GM13977 (cell line): ENCODE measurements around the gene PODXL.

Source experiments
- DNase-seq: peaks from one replicate; pipeline ENCODE4 v3.0.0; 2012; ENCODE audit warnings: low spot score
- in situ Hi-C: fragments of 300-500 bp; cut with MboI; formaldehyde crosslinking; loops from one replicate; pipeline ENCODE4 v1.12.0; 2022; ENCODE audit warnings: low sequenced_read_pairs, low pct_unique_long_range_greater_than_20kb, mixed read lengths, inconsistent platforms; ENCODE audit not compliant: unreplicated experiment
- TF ChIP-seq, protein P1 (sequence below): IDR thresholded peaks from 2 replicates; pipeline ENCODE4 v1.5.1; 2012; ENCODE audit warnings: mild to moderate bottlenecking, control low read depth; ENCODE audit not compliant: insufficient read depth; ENCODE audit errors: extremely low read depth, missing control alignments

Gene PODXL

DNA sequence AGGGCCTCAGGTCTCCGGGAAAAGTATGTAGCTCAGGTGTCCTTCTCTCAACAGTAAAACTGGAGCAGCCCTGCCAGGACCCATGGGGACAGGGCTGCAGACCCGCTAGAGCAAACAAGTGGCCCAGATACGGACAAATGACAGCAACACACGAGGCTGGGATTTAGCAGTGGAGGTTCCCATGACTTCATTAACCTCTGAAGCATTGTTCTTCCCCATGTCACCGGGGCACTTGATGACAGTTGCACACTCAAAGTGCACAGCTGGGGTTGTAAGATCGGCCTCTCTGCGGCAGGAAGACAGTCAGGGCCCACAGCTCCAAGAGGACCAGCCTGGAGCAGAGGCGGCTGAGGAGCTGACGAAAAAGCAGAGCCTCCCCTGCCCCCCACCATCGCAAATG lies 12.5 kb upstream of the PODXL start:
- DNase-seq, result no peak
- in situ Hi-C loops, result no loop called here

DNA sequence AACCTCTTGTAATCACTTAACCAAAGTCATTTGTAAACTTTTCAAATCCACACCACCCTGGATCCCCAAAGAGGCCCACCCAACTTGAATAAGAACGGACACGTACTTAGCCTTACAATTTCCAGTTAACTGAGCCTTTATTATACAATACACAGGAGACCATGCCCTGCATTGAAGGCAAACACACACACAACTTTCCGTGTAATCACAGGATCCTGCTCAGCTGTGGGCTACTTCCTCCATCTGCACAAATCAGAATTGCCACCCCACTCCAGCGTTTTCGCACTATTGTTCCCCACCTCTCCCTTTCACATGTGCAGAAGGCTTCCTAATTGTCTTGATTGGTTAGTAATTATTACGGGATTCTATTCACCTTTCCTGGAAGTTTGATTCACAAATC lies 12.1 kb upstream of the PODXL start:
- TF ChIP-seq, protein P1, sequence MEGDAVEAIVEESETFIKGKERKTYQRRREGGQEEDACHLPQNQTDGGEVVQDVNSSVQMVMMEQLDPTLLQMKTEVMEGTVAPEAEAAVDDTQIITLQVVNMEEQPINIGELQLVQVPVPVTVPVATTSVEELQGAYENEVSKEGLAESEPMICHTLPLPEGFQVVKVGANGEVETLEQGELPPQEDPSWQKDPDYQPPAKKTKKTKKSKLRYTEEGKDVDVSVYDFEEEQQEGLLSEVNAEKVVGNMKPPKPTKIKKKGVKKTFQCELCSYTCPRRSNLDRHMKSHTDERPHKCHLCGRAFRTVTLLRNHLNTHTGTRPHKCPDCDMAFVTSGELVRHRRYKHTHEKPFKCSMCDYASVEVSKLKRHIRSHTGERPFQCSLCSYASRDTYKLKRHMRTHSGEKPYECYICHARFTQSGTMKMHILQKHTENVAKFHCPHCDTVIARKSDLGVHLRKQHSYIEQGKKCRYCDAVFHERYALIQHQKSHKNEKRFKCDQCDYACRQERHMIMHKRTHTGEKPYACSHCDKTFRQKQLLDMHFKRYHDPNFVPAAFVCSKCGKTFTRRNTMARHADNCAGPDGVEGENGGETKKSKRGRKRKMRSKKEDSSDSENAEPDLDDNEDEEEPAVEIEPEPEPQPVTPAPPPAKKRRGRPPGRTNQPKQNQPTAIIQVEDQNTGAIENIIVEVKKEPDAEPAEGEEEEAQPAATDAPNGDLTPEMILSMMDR, result no peak
- DNase-seq, result no peak
- in situ Hi-C loops, result no loop called here

More for the DNA sequence above, 12.5 kb upstream of the PODXL start:
- TF ChIP-seq, protein P1, result no peak

DNA sequence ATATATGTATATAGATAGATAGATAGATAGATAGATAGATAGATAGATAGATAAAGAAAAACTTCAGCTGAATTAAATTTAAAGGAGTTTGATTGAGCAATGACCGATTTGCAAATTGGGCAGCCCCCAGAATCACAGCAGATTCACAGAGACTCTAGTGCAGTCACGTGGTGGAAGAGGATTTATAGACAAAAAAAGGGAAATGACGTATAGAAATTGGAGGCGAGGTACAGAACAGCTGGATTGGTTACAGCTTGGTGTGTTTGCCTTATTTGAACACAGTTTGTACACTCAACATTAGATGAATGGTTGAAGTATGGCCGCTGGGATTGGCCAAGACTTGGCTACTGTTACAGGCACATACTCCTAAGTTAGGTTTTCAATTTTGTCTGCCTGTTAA lies 8.2 kb upstream of the PODXL start:
- no peak for DNase-seq
- in situ Hi-C loops, result no loop called here
- TF ChIP-seq, protein P1, result no peak

DNA sequence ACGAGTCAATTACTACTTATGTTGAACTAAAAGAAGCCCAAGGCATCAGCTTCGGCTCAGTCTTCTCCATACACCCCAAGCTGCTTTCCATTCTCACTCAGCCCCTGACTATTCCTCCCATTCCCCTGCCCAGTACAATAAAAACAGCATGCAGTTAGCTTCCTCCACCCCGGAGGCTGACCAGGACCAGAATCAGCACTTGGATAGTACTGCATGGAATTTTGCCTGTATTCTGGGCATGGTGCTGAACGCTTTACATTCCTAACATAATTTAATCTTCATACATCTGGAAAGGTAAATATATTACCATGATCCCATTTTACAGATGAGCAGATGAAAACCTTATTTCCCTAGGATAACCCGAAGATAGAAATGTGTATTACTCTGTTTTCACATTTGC lies 7.5 kb upstream of the PODXL start:
- in situ Hi-C loops, result no loop called here
- no peak for DNase-seq
- TF ChIP-seq, protein P1, result no peak

- TF ChIP-seq, protein P1, result no peak
- DNase-seq, result no peak
- in situ Hi-C loops, result no loop called here
Observed at GRCh38 chr7:131562941-131563340, 6.5 kb upstream of the PODXL start.

DNA sequence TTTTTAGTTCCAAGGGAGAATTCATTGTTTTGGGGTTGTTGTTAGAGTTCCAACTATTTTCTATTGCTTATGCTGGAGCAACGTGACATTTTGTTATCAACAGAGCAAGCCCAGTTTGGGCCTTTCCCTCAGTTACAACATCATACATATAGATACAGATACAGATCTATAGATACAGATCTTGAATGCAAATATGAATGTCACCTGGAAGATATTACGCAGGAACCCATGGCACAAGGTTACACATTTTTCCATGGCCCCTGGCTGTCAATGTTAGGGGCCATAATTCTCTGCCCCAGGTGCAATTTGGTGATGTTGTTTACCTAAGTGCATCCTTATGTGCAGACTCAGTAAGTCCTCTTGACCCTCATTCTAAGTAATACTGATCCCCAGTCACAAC lies 3.6 kb upstream of the PODXL start:
- in situ Hi-C loops, result no loop called here
- TF ChIP-seq, protein P1, result no peak
- no peak for DNase-seq
